Bronchial epithelial cell (primary cell): Measurements from ENCODE around the gene DNASE1L1. TPM values are rescaled to one million over a fixed set of nuclear protein-coding genes. Genes with fewer than 3 reads are reported as not detected.
A peak's percentile ranks its signal among the peaks of the same experiment; 100 is the strongest.

Experiments used
- DNase-seq: peaks from one replicate; pipeline ENCODE4 v3.0.0-alpha.2; 2010; ENCODE audit warnings: low read depth
- FAIRE-seq: peaks from 2 replicates; lab custom pipeline; 2011; peaks lifted over from hg19 to GRCh38; lab: Jason Lieb, UNC
- H3K27me3 ChIP-seq: 2 replicates; pipeline ENCODE4 v1.5.1; 2011; ENCODE audit warnings: low read length; ENCODE audit not compliant: control insufficient read depth, insufficient read depth
- H3K36me3 ChIP-seq: 2 replicates; pipeline ENCODE4 v1.5.1; 2011; ENCODE audit warnings: low read length; ENCODE audit not compliant: control insufficient read depth, insufficient read depth
- H3K4me3 ChIP-seq: 2 replicates; pipeline ENCODE4 v1.5.1; 2011; ENCODE audit warnings: mild to moderate bottlenecking, low read depth, low read length, control low read depth
- CTCF ChIP-seq: IDR thresholded peaks from 2 replicates; pipeline ENCODE4 v1.5.1; 2011; ENCODE audit warnings: mild to moderate bottlenecking, moderate library complexity, low read length, control low read depth, inconsistent platforms; ENCODE audit not compliant: insufficient read depth, severe bottlenecking
- total RNA-seq: library from RNA; depleted of rRNA; stranded (reverse); fragments of >200 nt; gene quantifications from 2 replicates; pipeline ENCODE4 v1.2.1, GENCODE V29; 2014

Gene DNASE1L1
- total RNA-seq, 1 donor from 2014 or later = 38.7 TPM

- H3K36me3 ChIP-seq = peaks cover 32% of the 10 kb centered on the region
- no peak for FAIRE-seq
- DNase-seq = peak; percentile 86
- H3K27me3 ChIP-seq = no peaks in the 10 kb centered on the region
- TF ChIP-seq CTCF = no peak
- peak overlapping the region; percentile 85 for H3K4me3 ChIP-seq
These were observed 40.2 kb downstream of the DNASE1L1 start for GRCh38 chrX:154368630-154369448.

GRCh38 chrX:154367474-154368308 lies 41.4 kb downstream of the DNASE1L1 start:
- Histone ChIP-seq H3K27me3 (no peaks in the 10 kb centered on the region), H3K4me3 (no peak overlapping the region), H3K36me3 (peaks cover 36% of the 10 kb centered on the region)
- TF ChIP-seq CTCF = no peak
- FAIRE-seq = no peak
- DNase-seq = no peak

GRCh38 chrX:154366666-154367055 lies 42.4 kb downstream of the DNASE1L1 start:
- FAIRE-seq = no peak
- H3K36me3 ChIP-seq = peaks cover 47% of the 10 kb centered on the region
- no peak overlapping the region for H3K4me3 ChIP-seq
- no peaks in the 10 kb centered on the region for H3K27me3 ChIP-seq
- DNase-seq = no peak
- TF ChIP-seq CTCF = no peak

- Histone ChIP-seq H3K4me3 (no peak overlapping the region), H3K36me3 (peaks cover 51% of the 10 kb centered on the region), H3K27me3 (no peaks in the 10 kb centered on the region)
- TF ChIP-seq CTCF = no peak
- FAIRE-seq (no peak), DNase-seq (no peak)
These were observed 42.9 kb downstream of the DNASE1L1 start for GRCh38 chrX:154365997-154366665.

GRCh38 chrX:154365052-154365600 lies 43.9 kb downstream of the DNASE1L1 start:
- DNase-seq (no peak), FAIRE-seq (no peak)
- H3K4me3 ChIP-seq = no peak overlapping the region
- H3K36me3 ChIP-seq = peaks cover 52% of the 10 kb centered on the region
- H3K27me3 ChIP-seq = no peaks in the 10 kb centered on the region
- TF ChIP-seq CTCF = no peak
